ENCODE measurements around the gene ANO1. TPM values are rescaled to one million over a fixed set of nuclear protein-coding genes. Genes with fewer than 3 reads are reported as not detected.

Gene ANO1
- total RNA-seq, 1 donor from 2014 or later: under 0.01 TPM

GRCh38 chr11:70117567-70118145, 39.5 kb downstream of the ANO1 start:
- DNase-seq: no peak

- no peak for DNase-seq
Observed at GRCh38 chr11:70118642-70119041, 40.5 kb downstream of the ANO1 start.

GRCh38 chr11:70119502-70119901, 41.4 kb downstream of the ANO1 start:
- DNase-seq: no peak

- DNase-seq: no peak
Observed at GRCh38 chr11:70120674-70121073, 42.6 kb downstream of the ANO1 start.

- no peak for DNase-seq
Observed at GRCh38 chr11:70122490-70123198, 44.5 kb downstream of the ANO1 start.

- no peak for DNase-seq
Observed at GRCh38 chr11:70123711-70124110, 45.6 kb downstream of the ANO1 start.

- DNase-seq: no peak
Observed at GRCh38 chr11:70124321-70125000, 46.3 kb downstream of the ANO1 start.

GRCh38 chr11:70126494-70126893, 48.4 kb downstream of the ANO1 start:
- DNase-seq: no peak

GRCh38 chr11:70127653-70128434, 49.7 kb downstream of the ANO1 start:
- DNase-seq: no peak

- peak; percentile 56 for DNase-seq
Observed at GRCh38 chr11:70128435-70128906, 50.4 kb downstream of the ANO1 start.

GRCh38 chr11:70129051-70129592, 51.0 kb downstream of the ANO1 start:
- DNase-seq: no peak

- DNase-seq: no peak
Observed at GRCh38 chr11:70130636-70131035, 52.5 kb downstream of the ANO1 start.

- DNase-seq: no peak
Observed at GRCh38 chr11:70131606-70132190, 53.6 kb downstream of the ANO1 start.

- DNase-seq: no peak
Observed at GRCh38 chr11:70132641-70133040, 54.5 kb downstream of the ANO1 start.

GRCh38 chr11:70133771-70134335, 55.7 kb downstream of the ANO1 start:
- DNase-seq: no peak

GRCh38 chr11:70134490-70134889, 56.4 kb downstream of the ANO1 start:
- no peak for DNase-seq

- no peak for DNase-seq
Observed at GRCh38 chr11:70135142-70135541, 57.0 kb downstream of the ANO1 start.

GRCh38 chr11:70135625-70136059, 57.5 kb downstream of the ANO1 start:
- no peak for DNase-seq

- DNase-seq: no peak
Observed at GRCh38 chr11:70137383-70137782, 59.3 kb downstream of the ANO1 start.

GRCh38 chr11:70138403-70138802, 60.3 kb downstream of the ANO1 start:
- no peak for DNase-seq

GRCh38 chr11:70139785-70140410, 61.8 kb downstream of the ANO1 start:
- no peak for DNase-seq
